Measurements from ENCODE around the gene BCAP31. TPM values are rescaled to one million over a fixed set of nuclear protein-coding genes. Genes with fewer than 3 reads are reported as not detected.

The BCAP31 gene
- total and polyA plus RNA-seq, 7 donors: 59.3 to 216 (median 70.9) TPM

- intact Hi-C loops (cut with DNase I): loop anchor here (2.0 kb wide), 1 partner anchor 188 kb away; no protein-coding TSS in a partner anchor
- TF ChIP-seq POLR2AphosphoS5 (IDR thresholded peaks at IDR 0.05): no peak
- TF ChIP-seq CTCF (IDR thresholded peaks at IDR 0.05): no peak
- no peak for TF ChIP-seq EP300 (IDR thresholded peaks at IDR 0.05)
- no peak for TF ChIP-seq POLR2A (IDR thresholded peaks at IDR 0.05)
- H3K4me1 ChIP-seq: peaks cover 0 to 34% (median 16%) of the 10 kb centered on the region in 4 donors
- peaks cover 0 to 9% (median 0%) of the 10 kb centered on the region in 4 donors for H3K36me3 ChIP-seq
- WGBS, 2 donors: 73 to 89% methylated on average over 7 of the region's 7 CpGs
- no peaks in the 10 kb centered on the region for H3K9me3 ChIP-seq
- H3K4me3 ChIP-seq: peak overlapping the region; percentile 14 to 51 (median 46)
- no peaks in the 10 kb centered on the region for H3K27me3 ChIP-seq
- DNase-seq: peak; percentile 74
- H3K27ac ChIP-seq: peak overlapping the region; percentile 75 to 86 (median 82)
Measured at GRCh38 chrX:153764786-153765137, 40.6 kb upstream of the BCAP31 start.

GRCh38 chrX:153763989-153764755 is 40.0 kb upstream of the BCAP31 start, which contains the start of gene PLXNB3:
Gene PLXNB3 (plus strand): TSS chrX:153764249. CDS start chrX:153765536, 1,287 bp downstream.
- intact Hi-C loops (cut with DNase I): loop anchor here (2.0 kb wide), 1 partner anchor 189 kb away; no protein-coding TSS in a partner anchor
- DNase-seq: peak; percentile 92
- WGBS, 2 donors: 22 to 29% methylated on average over 26 of the region's 26 CpGs
- TF ChIP-seq POLR2AphosphoS5 (IDR thresholded peaks at IDR 0.05) (peak; percentile 55 to 80 (median 71)), CTCF (IDR thresholded peaks at IDR 0.05) (peak; percentile 56 to 91 (median 66)), EP300 (IDR thresholded peaks at IDR 0.05) (no peak), POLR2A (IDR thresholded peaks at IDR 0.05) (peak in 1 of 2 donors; percentile 22)
- Histone ChIP-seq H3K4me3 (peak within 1 kb of the TSS; percentile 14 to 51 (median 46)), H3K27ac (peak within 1 kb of the TSS; percentile 75 to 86 (median 82)), H3K27me3 (no peaks in the 10 kb centered on the region), H3K4me1 (peaks cover 0 to 34% (median 16%) of the 10 kb centered on the region in 4 donors), H3K36me3 (peaks cover 0 to 4% (median 0%) of the 10 kb centered on the region in 4 donors), H3K9me3 (no peaks in the 10 kb centered on the region)

GRCh38 chrX:153763298-153763932 is 39.2 kb upstream of the BCAP31 start:
- peak; percentile 61 for DNase-seq
- 72 to 84% methylated on average over 18 of the region's 18 CpGs for whole genome bisulfite sequencing, 2 donors

GRCh38 chrX:153762626-153763173 is 38.5 kb upstream of the BCAP31 start:
- Histone ChIP-seq H3K9me3 (no peaks in the 10 kb centered on the region), H3K4me3 (no peak overlapping the region), H3K27ac (no peak overlapping the region), H3K36me3 (no peaks in the 10 kb centered on the region), H3K27me3 (no peaks in the 10 kb centered on the region), H3K4me1 (peaks cover 0 to 34% (median 16%) of the 10 kb centered on the region in 4 donors)
- 89 to 91% methylated on average over 14 of the region's 14 CpGs for WGBS, 2 donors
- no peak for DNase-seq
- intact Hi-C loops (cut with DNase I): no loop called here
- TF ChIP-seq CTCF (IDR thresholded peaks at IDR 0.05) (no peak), EP300 (IDR thresholded peaks at IDR 0.05) (no peak), POLR2A (IDR thresholded peaks at IDR 0.05) (no peak), POLR2AphosphoS5 (IDR thresholded peaks at IDR 0.05) (no peak)

More at GRCh38 chrX:153763298-153763932, 39.2 kb upstream of the BCAP31 start:
- H3K4me1 ChIP-seq: peaks cover 0 to 34% (median 16%) of the 10 kb centered on the region in 4 donors
- H3K27ac ChIP-seq: no peak overlapping the region
- intact Hi-C loops (cut with DNase I): no loop called here
- no peak for TF ChIP-seq EP300 (IDR thresholded peaks at IDR 0.05)
- no peak for TF ChIP-seq POLR2AphosphoS5 (IDR thresholded peaks at IDR 0.05)
- no peak for TF ChIP-seq CTCF (IDR thresholded peaks at IDR 0.05)
- no peak for TF ChIP-seq POLR2A (IDR thresholded peaks at IDR 0.05)
- H3K9me3 ChIP-seq: no peaks in the 10 kb centered on the region
- no peak overlapping the region for H3K4me3 ChIP-seq
- H3K27me3 ChIP-seq: no peaks in the 10 kb centered on the region
- H3K36me3 ChIP-seq: no peaks in the 10 kb centered on the region

Data from sigmoid colon (tissue), 7 donors.